Peyer's patch (tissue), 4 donors: ENCODE results near the gene CLMN.

ENCODE experiments used
- POLR2A ChIP-seq, 2 donors: fragments of 450-650 bp; IDR thresholded peaks; one replicate each; pipeline ENCODE4 v1.5.1; 2017; ENCODE audit warnings: antibody characterized with exemption in 2 of 2, mild to moderate bottlenecking in 2 of 2, moderate library complexity in 2 of 2
- TF ChIP-seq, protein P1 (sequence below), 6 experiments: fragments of 450-650 bp in 4 of 6; fragments of 200-600 bp in 2 of 6; sonication (generic) in 1 of 6; IDR thresholded peaks; one replicate each; pipeline ENCODE4 v1.5.1; 2017 to 2019; ENCODE audit warnings: antibody characterized with exemption in 6 of 6, mild to moderate bottlenecking in 3 of 6, moderate library complexity in 1 of 6

DNA sequence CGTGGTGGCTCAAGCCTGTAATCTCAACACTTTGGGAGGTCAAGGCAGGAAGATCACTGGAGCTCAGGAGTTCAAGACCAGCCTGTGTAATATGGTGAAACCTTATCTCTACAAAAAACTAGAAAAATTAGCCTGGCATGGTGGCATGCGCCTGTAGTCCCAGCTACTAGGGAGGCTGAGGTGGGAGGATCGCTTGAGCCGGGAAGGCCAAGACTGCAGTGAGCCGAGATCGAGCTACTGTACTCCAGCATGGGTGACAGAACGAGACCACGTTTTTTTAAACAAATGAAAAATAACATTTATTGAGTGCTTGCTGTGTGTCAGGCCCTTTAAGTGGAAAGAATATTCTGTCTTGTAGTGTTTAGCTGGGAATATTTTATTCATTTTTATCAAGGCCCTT, 26.6 kb upstream of the CLMN start:
- TF ChIP-seq, protein P1, sequence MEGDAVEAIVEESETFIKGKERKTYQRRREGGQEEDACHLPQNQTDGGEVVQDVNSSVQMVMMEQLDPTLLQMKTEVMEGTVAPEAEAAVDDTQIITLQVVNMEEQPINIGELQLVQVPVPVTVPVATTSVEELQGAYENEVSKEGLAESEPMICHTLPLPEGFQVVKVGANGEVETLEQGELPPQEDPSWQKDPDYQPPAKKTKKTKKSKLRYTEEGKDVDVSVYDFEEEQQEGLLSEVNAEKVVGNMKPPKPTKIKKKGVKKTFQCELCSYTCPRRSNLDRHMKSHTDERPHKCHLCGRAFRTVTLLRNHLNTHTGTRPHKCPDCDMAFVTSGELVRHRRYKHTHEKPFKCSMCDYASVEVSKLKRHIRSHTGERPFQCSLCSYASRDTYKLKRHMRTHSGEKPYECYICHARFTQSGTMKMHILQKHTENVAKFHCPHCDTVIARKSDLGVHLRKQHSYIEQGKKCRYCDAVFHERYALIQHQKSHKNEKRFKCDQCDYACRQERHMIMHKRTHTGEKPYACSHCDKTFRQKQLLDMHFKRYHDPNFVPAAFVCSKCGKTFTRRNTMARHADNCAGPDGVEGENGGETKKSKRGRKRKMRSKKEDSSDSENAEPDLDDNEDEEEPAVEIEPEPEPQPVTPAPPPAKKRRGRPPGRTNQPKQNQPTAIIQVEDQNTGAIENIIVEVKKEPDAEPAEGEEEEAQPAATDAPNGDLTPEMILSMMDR (IDR thresholded peaks at IDR 0.05): no peak
- no peak for TF ChIP-seq POLR2A (IDR thresholded peaks at IDR 0.05)
